Germinal center (tissue), 1 donor: Measurements from ENCODE around the gene PACS2.
"Not testable (repeated sequence)": the region's sequence is repeated elsewhere in the genome, so short reads cannot be mapped to it uniquely, and the experiment has no call there.

ENCODE experiments used
- DNase-seq: peaks from one replicate; pipeline ENCODE4 v3.0.0; 2012; ENCODE audit warnings: mixed read lengths, low spot score

PACS2 gene

DNA sequence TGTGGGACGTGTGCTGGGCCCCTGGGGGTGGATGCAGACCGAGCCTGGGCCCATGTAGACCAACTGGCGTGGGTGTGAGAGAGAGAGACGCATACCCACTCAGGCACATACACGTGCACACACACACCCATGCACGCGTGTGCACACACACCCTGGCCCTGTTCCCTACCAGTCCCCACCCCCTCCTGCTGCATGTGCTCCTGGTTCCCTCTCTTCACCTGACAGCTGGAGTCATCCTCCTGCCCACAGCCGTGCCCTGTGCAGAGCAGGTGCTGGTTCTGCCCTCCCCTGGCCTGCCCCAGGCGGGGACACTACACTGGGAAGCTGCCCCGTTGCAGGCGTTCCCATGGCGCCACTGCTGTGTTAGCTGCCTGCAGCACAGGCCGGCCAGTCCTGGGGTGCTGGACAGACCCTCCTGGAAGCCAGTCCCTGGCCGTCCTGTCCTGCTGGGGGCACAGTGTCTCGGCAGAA lies 18.5 kb downstream of the PACS2 start:
- DNase-seq = no peak

DNA sequence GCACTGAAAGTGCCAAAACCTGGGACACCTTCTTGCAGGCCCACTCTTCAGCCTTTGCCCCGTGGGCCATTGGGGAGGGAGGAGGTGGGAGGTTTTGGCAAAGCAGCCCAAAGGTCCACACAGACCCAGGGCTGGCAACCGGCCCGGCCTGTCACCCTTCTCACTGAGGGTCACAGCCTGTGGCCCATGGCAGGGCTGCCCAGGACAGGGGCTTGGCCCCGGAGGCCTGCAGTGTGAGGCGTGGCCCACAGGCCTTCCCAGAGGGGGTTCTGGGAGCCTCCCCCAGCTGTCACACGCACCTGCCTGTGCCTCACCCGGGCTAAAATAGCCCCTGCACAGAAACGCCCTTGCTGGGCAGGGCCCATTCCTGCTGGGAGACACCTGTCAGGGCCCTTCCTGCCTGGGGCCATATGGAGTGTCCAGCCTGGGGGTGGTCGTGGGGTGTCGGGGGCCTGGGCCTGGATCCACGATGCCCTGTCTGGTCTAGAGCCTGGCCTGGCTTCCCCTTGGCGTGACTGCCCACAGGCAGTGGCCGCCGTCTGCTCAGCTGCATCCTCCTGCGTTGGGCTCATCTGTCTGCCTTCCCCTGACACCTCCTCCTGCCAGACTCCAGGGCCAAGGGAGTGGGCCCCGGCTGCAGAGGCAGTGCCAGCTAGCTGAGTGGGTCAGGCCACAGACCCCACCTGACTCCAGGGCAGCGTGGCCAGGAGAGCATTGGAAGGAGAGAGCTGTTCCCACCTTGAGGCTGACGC lies 19.2 kb downstream of the PACS2 start:
- no peak for DNase-seq

DNA sequence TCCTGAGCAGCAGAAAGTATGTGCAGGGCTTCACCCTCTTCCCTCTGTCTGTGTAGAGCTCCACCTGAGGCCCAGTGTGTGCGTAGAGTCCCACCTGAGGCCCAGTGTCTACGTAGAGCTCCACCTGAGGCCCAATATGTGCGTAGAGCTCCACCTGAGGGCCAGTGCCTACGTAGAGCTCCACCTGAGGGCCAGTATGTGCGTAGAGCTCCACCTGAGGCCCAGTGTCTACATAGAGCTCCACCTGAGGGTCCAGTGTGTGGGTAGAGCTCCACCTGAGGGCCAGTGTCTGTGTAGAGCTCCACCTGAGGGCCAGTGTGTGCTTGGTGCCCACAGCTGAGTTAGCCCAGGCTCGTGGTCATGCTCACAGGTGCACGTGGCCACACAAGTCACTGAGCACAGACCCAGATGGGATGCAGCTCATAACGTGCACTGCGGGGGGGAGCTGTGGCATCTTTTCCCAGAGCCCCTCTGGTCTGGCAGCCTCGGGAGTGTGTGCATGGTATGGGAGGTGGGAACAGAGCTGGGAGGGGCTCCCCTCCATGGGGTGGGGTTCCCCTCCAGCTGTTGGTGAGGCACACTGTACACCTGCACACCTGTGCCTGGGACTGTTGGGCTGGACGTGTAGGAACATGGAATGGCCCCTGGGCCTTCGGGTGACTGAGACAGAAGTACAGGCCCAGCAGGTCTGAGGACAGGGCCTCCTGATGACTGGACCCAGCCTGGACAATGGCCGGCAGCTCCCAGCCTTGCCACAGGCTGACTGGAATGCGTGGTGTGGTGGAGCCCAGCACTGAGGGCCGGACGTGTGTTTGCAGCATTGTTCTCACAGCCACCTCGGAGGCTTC lies 20.1 kb downstream of the PACS2 start:
- no peak for DNase-seq

DNA sequence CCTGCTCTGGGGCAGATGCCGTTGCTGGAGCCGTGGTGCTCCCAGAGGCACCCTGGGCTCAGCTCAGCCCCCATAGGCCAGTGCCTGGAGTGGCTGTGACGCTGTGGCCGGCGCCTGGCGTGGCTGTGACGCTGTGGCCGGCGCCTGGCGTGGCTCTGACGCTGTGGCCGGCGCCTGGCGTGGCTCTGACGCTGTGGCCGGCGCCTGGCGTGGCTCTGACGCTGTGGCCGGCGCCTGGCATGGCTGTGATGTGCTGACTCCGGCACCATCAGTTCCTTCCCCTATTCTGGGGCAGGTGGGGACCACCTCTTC lies 20.6 kb downstream of the PACS2 start:
- DNase-seq = not testable (repeated sequence)

DNA sequence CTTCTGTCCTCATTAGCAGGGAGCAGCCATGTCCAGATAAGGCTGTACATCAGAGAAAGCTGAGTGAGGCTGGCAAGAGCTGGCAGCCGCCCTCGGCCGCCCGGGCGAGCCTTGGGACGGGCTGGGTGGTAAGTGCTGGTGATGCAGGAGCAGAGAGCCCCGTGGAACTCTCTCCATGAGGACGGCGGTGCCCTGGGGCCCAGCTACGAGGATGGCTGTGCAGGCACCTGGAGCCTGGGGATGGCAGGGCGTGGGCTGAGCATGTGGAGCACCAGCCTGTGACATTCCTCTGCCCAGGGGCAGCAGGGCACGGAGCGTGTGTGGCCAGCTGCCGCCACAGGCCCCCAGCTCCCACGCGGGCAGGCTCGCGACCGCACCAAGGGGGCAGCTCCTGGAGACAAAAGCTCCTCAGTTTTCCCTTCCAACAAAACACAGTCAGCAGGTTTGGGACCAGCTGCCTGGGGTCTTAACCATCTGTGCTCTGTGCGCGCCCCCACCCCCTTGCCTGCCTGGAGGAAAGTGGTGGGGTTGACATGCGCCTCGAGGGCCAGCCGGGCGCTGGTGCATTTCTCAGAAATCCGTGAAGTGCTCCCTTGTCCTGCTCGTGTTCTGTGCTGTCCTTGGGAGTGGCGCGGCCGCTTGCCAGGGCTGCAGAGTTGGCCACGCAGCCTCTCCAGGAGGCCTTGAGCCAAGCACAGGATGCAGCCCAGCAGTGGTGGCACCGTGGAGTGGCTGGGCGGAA lies 21.4 kb downstream of the PACS2 start:
- DNase-seq = no peak

DNA sequence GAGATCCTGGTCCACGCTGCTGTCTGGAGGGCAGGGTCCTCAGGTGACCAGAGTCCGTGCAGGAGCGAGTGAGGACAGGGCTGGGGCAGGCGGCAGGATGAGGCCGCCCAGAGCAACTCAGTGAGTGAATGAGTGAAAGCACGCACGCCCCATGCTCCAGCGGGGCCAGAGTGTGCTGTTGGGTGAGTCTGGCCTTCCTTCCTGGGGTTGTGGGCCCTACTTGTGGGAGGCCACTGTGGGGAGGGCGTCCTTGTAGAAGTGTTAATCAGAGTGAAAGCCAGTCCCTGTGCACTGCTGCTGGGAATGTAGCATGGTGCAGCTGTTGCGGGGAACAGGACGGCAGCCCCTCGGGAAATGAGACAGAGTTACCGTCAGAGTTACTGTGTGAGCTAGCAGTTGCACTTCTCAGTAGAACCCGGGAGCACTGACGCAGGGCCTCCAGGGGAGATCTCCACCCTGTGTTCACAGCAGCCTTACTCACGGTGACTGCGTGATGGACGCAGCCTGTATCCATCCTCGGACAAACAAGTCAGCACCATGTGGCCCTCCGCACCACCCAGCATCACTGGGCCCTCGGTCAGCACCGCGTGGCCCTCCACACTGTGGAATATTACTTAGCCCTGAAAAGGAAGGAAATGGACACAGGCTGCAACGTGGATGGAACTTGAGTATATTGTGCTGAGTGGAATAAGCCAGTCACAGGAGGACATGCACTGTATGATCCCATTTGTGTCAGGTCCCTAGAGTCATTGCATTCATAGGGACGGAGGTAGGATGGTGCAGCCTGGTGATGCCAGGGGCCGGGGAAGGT lies 22.1 kb downstream of the PACS2 start:
- no peak for DNase-seq

DNA sequence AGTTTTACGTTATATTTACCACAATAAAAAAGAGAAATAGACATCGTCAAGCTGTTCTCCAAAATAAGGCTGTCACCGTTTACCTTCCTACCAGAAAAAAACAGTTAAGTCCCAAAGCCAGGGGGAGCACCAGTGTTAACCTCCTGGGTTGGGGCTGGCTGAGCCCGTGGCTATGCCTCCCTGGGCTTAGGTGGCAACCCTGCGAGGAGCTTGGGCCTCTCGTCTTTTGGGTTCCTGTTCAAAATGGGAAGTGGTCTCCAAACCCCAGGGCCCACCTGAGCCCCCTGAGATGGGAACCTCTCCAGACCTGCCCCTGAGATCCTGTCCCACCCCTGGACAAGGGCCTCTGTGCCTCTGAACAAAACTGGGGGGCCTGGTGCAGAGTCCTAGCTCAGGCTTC lies 22.9 kb downstream of the PACS2 start:
- no peak for DNase-seq

DNA sequence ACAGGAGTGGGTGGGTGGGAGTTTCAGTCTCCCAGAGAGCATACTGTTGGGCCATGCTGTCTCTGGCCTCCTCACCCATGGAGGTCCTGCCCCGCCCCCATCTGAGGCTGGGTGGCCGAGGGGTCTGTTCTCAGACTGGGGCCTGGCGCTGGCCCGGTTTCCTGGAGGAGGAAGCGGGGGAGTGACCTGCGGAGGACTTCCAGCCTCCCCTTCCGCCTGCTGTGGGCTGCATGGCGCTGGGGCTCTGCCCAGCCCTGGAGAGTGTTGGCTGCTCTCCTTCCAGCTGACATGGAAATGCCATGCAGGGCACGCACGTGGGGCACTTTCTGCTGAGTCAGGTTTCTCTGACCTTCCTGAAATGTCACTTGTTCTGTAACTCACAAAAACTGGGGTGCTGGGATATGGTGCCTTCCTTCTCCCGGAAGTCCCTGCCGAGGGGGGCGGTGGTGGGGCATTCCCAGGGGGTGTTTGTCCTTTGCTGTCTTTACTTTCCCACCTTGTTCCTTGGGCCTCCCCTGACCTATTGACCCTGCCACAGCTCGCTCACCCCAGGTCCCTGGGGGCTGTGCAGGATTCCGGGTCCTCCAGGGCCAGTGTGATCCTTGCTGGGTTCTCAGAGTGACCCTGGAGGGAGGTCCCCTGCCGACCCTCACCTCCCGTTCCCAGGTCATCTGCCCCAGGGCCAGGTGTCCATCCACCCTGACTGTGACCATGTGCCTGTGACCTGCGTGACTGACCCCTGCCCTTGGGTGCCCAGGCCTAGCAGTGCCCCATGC lies 23.6 kb downstream of the PACS2 start:
- no peak for DNase-seq

DNA sequence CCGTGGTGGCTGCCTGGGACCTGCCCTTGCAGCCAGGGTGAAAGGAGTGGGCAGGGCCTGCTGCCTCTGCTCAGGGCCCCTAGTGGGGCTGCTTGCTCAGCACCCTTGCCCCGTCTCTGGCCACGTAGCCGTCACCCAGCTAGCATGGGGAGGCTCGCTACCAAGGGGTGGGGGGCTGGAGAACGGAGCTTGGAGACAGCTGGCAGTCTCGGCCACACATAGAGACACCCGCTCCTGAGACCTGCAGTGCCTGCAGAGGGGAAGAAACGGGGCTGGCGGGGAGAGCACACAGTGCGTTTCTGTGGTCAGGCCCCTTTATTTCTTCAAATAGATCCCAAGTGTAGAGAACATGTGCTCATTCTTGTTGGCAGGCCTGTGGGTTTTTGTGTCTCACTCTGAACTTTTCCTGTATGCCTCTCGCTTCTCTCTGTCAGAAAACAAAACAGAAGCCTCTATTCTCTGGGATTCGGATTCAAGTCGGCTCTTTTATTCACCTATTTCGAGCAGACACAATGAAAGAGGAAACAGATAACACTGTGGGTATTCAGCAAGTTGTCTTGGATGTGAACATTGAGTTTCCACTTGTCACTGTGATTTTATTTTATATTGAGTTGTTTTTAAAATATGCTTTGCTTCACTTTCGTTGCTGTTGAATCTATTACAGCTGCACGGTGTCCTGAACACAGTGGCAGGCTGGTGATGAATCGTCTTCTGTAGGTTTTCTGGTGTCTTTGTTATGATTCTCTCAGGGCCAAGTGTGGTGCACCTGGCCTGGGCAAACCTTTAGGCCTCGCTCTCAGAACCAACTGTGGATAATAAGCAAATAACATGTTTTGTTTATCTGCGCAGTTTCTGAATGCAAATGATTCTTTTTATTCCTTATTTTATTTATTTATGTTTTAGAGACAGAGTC lies 26.5 kb downstream of the PACS2 start:
- DNase-seq = no peak

DNA sequence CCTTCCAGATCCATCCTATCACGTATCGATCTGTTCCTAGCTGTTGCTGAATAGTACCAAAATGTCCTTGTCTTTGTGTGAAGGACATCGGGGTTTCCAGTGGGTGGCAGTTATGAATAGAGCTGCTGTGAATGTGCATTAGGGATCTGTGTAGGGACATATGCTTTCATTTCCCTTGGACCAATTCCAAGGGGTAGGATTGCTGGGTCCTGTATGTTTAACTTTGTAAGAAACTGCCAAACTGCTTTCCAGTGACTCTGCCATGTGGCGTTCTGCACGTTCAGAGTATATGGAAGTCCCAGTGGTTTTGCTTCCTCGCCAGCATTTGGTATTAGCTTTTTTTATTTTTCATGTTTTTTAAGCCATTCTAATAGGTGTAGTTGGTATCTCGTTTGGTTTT lies 28.6 kb downstream of the PACS2 start:
- no peak for DNase-seq

DNA sequence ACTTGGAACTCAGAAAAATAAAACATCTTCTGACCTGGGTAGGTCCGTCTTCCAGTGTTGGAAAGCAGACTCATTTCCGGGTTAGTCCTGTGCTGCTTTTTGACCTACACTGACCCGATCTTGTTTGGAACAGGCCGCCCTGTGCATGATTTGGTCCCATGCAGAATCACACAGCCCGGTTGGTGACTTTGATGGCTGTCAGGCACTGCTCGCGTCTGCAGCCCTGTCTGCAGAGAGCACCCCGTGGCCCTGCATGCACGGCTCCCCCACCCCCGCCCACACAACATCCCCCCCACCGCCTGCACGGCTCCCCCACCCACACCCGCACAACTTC lies 31.6 kb downstream of the PACS2 start:
- no peak for DNase-seq

DNA sequence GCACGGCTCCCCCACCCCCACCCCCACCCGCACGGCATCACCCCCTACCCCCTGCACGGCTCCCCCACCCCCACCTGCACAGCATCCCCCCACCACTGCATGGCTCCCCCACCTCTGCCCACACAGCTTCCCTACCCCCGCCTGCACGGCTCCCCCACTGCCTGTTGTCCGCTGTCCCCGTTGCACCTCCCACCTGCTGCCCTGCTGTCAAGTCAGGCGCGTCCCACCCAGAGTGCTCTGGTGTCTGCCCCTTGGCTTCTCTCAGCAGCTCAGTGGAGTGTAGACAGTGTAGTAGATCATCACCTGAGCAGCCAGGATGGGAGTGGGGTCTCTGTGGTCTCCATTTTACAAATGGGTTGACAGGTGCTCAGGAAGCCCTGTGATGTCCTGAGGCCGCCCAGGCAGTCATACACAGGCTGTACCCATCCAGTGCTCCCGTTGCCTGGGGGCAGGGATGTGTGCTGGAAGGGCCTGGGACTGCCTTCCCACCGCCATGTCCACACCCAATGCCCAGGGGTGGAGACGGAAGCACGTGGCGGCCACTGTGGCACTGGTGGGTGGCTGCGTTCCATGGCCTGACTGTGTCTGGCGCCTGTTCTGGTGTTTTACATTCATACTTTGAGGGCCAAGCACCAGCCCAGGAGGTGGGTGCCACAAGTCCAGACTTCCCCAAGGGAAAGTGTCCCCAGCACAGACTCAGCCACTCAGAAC lies 32.5 kb downstream of the PACS2 start:
- DNase-seq = no peak

DNA sequence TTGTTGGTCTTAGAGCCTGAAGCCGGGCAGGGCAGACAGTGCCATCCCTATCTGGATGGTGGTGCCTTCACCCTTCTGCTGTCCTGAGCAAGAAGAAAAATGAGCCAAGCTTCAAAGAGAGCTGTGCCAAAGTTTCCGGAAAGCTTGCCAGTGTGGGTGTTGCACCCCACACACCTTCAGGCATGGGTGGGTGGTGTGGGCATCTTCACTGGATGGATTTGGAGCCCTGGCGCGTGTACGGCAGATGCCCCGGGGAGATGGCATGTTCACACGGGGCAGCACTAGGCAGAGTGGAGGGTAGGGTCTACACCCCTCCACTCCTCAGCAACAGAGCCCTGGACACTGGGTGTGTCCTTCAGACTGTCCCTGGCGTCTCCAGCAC lies 33.0 kb downstream of the PACS2 start:
- DNase-seq = no peak

DNA sequence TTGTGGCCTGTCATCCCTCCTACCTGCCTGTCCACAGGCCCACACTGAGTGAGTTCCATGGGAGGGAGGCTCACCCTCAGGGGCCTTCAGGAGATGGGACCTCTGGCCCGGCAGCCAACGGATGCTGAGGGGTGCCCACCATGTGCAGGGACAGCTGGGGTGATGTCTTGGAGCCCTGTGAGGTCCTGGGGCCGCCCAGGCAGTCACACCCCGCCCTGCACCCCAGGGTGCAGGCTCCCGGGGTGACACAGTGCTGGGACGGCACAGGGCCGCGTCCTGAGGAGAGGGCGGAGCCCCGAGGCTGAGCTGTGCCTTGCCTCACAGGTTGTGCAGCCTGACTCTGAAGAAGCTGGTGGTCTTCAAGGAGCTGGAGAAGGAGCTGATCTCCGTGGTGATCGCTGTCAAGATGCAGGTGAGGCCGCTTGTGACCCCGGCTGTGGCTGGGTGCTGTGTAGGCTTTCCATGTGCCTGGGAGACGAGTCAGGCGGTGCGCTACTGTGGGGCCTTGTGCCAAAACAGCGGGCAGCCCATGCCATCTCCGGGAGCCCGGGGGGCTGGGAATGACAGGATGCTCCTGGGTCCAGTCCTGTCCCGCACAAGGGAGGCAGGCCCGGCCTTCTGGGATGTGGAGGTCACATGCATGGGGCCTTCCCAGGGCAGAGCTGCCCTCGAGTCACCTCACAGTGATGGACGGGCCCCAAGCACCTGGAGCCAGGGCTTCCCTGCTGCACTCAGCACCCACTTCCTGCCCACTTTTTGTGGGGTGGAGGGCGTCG lies 33.8 kb downstream of the PACS2 start:
- DNase-seq = no peak

DNA sequence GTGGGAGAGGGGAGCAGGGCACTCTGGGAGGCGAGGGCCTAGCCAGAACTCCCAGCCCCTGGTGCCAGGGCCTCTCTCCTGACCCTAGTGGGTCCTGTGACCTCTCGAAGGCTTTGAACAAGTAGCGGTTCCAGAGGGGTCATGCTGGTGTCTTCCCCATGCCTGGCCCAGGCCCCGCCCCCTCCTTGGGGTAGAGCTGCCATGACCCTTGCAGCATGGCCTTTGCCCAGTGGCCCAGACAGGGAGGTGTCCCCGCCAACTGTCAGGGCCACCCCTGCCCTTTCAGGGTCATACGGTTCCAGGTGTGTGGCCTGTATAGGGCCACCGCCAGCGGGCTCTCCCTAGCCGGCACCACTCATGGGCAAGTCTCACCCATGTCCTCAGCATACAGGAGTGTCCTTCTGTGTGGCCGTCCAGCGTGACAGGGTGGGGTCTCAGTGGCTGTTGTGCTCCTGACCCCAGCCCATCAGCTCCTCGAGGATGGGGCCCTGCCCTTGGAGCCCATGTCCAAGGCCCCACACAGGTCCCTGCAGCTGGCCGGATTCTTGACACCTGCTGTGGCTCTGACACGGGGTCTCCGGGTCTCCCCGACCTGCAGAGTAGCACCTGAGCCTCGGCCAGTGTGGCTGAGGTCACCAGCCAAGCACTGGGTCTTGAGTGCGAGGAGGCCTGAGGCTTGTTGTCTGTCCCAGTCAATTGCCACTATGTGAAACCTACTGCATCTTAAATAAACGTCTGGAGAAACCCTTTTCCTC lies 34.6 kb downstream of the PACS2 start:
- DNase-seq = no peak

DNA sequence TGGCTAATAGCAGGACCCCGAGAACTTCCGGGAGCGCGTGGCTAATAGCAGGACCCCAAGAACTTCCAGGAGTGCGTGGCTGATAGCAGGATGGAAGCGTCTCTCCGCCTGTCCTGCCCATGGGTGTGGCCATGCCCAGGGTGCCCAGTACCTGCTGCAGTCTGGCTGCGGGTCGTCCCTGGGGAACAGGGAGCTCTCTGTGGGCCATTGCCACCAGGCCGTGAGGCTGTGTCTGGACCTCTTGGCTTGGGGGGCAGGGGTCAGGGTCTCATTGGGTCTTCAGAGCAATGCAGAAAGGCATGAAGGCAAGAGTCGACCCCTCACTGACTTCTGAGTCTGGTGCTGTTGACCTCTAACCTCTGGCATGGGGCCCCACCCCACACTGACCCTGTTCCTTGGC lies 35.4 kb downstream of the PACS2 start:
- DNase-seq = no peak

DNA sequence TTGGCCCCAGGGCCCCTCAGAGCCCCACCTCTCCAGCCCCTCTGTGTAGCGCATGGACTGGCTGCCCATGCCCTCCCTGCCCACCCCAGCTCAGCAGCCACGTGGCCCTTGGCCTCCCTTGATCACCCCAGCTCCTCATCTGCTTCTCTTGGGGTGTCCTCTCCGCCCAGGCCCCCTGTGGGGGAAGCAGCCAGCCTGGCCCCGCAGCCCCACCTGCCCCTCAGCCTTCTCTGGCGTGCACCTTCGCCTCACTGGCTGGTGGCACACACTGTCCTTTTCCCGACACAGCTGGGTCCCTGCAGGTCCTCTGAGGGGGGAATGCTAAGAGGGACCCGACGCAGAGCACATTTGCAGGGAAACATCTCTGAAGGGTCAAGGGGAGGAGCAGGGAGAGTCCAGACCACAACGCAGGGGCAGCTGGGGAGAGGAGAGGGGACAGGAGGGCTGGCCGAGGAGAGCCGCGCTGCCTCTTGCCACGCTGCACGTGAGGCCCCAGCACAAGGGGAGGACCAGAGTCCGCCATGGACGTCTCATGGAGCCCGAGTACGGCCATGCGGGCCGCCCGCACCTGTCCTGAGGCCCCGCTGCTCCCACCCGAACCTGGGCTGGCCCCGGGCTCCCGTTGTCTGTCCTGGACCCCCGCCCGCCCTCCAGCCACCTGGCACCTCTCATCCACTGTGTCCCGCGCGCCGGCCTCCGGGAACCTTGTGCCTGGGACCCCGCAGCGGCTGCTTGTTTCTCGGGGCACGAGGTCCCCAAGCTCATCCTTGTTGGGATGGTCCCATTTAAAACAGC lies 36.1 kb downstream of the PACS2 start:
- no peak for DNase-seq
